ENCODE results near the gene SLC38A1. TPM values are rescaled to one million over a fixed set of nuclear protein-coding genes. Genes with fewer than 3 reads are reported as not detected.

The SLC38A1 gene
- polyA plus RNA-seq, 1 of the 3 experiments (the other 2 are of a cell fraction) = 20.7 TPM

DNA sequence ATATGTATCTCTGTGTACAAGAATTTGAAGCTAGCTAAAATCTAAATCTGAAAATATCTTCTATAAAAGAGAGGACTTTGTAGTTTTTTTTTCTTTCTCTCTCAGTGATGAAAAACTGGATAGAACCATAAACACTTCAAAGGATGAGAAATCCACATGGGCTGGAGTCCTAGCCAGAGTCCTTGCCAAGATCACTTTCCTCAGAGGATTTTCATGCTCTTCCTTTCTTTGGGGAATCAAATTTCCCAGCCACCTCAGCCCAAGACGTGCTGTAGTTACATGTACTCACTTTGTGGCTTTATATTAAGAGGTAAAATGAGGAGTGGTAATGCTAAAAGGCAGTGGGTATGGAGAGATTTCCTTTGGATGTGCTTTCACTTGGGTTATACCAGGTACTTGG lies 110.3 kb downstream of the SLC38A1 start:
- TF ChIP-seq CHD2 (IDR thresholded peaks at IDR 0.05; ENCODE audit: low read length, partially characterized antibody) = no peak
- no peak for TF ChIP-seq TCF12 (IDR thresholded peaks at IDR 0.05)
- no peak for TF ChIP-seq RXRA (IDR thresholded peaks at IDR 0.05; ENCODE audit: borderline replicate concordance, low read depth)
- TF ChIP-seq PBX3 (IDR thresholded peaks at IDR 0.05) = no peak
- TF ChIP-seq, protein P1, sequence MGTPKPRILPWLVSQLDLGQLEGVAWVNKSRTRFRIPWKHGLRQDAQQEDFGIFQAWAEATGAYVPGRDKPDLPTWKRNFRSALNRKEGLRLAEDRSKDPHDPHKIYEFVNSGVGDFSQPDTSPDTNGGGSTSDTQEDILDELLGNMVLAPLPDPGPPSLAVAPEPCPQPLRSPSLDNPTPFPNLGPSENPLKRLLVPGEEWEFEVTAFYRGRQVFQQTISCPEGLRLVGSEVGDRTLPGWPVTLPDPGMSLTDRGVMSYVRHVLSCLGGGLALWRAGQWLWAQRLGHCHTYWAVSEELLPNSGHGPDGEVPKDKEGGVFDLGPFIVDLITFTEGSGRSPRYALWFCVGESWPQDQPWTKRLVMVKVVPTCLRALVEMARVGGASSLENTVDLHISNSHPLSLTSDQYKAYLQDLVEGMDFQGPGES (IDR thresholded peaks at IDR 0.05; ENCODE audit: low read depth, low read length) = no peak
- no peak for TF ChIP-seq ELF1 (IDR thresholded peaks at IDR 0.05)
- TF ChIP-seq GABPA (IDR thresholded peaks at IDR 0.05; ENCODE audit: low read depth) = no peak
- TF ChIP-seq RAD21 (IDR thresholded peaks at IDR 0.05; ENCODE audit: low read length) = no peak
- no peak for TF ChIP-seq POLR2AphosphoS5 (IDR thresholded peaks at IDR 0.05; ENCODE audit: low read depth, low read length)
- TF ChIP-seq SMC3 (IDR thresholded peaks at IDR 0.05; ENCODE audit: low read depth, low read length) = no peak
- TF ChIP-seq FOXJ3 (CRISPR knock-in tag; IDR thresholded peaks at IDR 0.05) = no peak
- no peak for TF ChIP-seq RCOR1 (IDR thresholded peaks at IDR 0.05; ENCODE audit: low read length)
- TF ChIP-seq TEAD4 (IDR thresholded peaks at IDR 0.05; ENCODE audit: borderline replicate concordance, insufficient read depth) = no peak
- TF ChIP-seq NRF1 (IDR thresholded peaks at IDR 0.05; ENCODE audit: low read depth, low read length) = no peak
- TF ChIP-seq REST (IDR thresholded peaks at IDR 0.05; ENCODE audit: low read depth, low read length) = no peak
- Histone ChIP-seq H3K9ac (no peak overlapping the region), H3K27ac (ENCODE audit: low read depth in 2 of 2, low read length in 1 of 2) (peak overlapping the region in 1 of 2 experiments; percentile 95; a peak in 2 of 4 replicates), H3K4me1 (ENCODE audit: control insufficient read depth in 1 of 2, insufficient read depth in 2 of 2, low read depth in 1 of 2, low read length in 1 of 2) (peaks cover 27 to 41% of the 10 kb centered on the region in 2 experiments; a peak in 3 of 4 replicates), H3K4me3 (ENCODE audit: low read depth in 2 of 2, low read length in 1 of 2) (no peak overlapping the region), H3K9me3 (peaks cover 6% of the 10 kb centered on the region; the same call in 1 of the 2 replicates), H3K79me2 (ENCODE audit: insufficient read depth) (no peaks in the 10 kb centered on the region), H3F3A (replicated peaks; ENCODE audit: insufficient read depth) (peaks cover 31% of the 10 kb centered on the region), H3K27me3 (ENCODE audit: insufficient read depth) (no peaks in the 10 kb centered on the region), H4K20me1 (ENCODE audit: insufficient read depth) (no peaks in the 10 kb centered on the region), H3K4me2 (peak overlapping the region; percentile 22; the same call in 1 of the 2 replicates), H3K9me2 (no peaks in the 10 kb centered on the region), H2AFZ (ENCODE audit: low read depth) (peak overlapping the region; percentile 48; the same call in 1 of the 2 replicates), H3K36me3 (replicated peaks in 1 of 2; ENCODE audit: control insufficient read depth in 1 of 2, insufficient read depth in 2 of 2, low read length in 1 of 2) (no peaks in the 10 kb centered on the region)
- WGBS (ENCODE audit: low lambda C conversion rate) = 59% methylated on average over 1 of the region's 1 CpG
- CTCF ChIA-PET = interaction anchor here (1.0 to 1.3 kb wide), 2 partner anchors 33 to 144 kb away, joined by 4 to 5 read pairs; no protein-coding TSS in a partner anchor
- no peak for DNase-seq
- POLR2A ChIA-PET = no interaction called here

Measured in SK-N-SH (cell line).